Measurements from ENCODE around the gene KAT14.
"Not testable (repeated sequence)": the region's sequence is repeated elsewhere in the genome, so short reads cannot be mapped to it uniquely, and the experiment has no call there.

KAT14 gene

DNA sequence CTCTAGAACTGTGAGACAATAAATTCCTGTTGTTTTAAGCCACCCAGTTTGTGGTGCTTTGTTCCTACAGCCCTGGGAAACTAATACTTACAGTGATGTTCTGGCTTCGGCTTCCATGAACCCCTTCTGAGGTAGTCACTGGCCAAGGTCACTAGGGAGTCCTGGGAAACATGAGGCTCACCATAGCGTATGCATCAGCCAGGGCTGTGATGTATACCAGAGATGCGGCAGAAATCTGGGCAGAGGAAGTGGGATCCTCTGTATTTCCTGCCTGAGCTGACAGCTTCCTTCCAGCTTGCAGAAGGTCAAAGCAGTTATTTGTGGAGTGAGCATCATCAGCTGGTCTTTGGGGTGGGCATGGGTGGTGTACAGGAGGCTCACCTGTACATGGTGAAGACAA lies 27.9 kb downstream of the KAT14 start:
- DNase-seq: no peak

GRCh38 chr20:18166241-18166881 lies 28.7 kb downstream of the KAT14 start:
- no peak for DNase-seq

GRCh38 chr20:18166950-18167349 lies 29.3 kb downstream of the KAT14 start:
- no peak for DNase-seq

DNA sequence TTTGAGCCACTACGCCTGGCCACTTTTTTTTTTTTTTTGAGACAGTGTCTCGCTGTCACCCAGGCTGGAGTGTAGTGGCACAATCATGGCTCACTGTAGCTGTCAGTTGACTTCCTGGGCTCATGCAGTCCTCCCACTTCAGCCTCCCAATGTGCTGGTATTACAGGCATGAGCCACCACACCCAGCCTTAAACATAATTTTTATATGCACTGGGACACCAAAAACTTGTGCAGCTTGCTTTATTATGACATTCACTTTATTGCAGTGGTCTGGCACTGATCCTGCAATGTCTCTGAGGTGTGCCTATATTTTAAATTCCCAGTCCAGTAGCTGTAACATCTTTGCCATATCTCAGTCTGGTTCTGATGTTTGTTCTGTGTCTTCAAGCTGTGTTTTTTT lies 34.7 kb downstream of the KAT14 start:
- DNase-seq: no peak

- DNase-seq: no peak
Measured at GRCh38 chr20:18174906-18175683, 37.4 kb downstream of the KAT14 start.

- no peak for DNase-seq
Measured at GRCh38 chr20:18176318-18176785, 38.7 kb downstream of the KAT14 start.

GRCh38 chr20:18180366-18180765 lies 42.7 kb downstream of the KAT14 start:
- not testable (repeated sequence) for DNase-seq

- no peak for DNase-seq
Measured at GRCh38 chr20:18180815-18181214, 43.2 kb downstream of the KAT14 start.

DNA sequence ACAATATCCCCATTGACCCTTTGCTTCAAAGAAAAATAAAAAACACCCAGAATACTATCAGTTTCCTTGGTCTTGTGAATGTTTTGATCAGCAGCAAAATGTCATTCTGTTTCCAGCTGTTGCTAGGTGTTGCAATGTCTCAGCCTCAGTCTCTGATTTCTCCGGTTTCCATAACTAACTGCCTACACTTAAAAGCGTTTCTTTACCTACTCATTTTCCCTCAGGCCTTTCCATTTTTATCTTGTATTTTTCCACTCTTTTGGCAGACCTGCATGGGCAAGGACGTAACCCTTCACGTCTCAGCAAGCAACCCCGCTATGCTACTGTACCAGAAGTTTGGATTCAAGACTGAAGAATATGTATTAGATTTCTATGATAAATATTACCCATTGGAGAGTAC lies 49.4 kb downstream of the KAT14 start:
- DNase-seq: no peak

DNA sequence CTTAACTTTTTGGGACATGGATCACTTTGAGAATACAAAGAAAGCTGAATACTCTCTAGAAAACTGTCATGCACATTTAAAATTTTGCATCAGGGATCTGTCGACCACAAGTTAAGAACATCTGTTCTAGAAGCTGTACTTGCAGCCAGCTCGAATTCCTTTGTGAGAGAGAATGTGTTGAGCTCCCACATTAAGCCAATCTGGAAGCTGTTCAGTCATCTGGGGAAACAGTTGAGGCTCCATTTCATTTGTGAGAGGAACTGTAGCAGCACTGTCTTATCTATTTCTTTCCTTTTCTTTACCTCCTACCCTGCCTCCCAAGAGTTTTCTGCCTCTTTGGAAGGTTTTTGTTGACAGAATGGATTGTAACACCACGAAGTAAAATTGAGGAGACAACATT lies 50.8 kb downstream of the KAT14 start:
- DNase-seq: no peak

DNA sequence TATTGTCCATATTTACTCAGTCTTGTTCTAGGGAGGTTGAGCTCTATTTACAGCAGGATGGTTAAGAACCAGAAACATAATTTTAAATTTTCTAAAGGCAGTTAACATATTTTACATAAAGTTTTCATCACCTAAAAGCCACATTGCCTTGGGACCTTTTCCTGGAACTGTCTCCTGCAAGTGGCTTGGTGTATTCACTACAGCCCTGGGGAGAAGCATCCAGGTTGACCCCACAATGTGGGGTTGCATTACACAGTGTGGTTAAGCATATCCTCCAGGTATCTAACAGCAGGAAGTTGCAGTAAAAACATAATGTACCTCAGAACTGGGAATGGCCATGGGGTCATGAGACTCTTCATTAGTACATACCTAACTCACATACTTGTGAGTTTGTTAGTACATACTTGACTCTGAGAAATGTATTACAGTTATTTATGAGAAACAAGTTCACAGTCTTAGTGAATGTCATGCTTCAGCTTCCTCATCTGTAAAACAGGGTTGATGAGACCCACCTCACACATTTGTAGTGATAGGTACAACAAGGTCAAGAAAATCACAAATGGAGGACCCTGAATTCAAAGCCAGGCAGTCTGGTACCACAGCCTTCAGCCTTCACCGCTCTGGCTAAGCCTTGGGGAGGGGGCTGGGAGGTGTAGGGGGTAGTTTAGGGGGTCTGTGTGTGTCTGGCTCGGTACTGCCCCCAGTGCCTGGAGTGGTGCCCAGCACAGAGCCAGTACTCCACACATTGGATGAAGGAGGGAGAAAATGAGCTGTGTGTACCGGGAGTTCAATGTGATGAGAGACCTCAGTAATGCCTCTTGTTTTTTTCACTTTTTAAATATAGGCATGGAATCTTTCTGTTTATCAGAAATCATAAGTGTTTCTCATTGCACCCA lies 52.9 kb downstream of the KAT14 start:
- no peak for DNase-seq

DNA sequence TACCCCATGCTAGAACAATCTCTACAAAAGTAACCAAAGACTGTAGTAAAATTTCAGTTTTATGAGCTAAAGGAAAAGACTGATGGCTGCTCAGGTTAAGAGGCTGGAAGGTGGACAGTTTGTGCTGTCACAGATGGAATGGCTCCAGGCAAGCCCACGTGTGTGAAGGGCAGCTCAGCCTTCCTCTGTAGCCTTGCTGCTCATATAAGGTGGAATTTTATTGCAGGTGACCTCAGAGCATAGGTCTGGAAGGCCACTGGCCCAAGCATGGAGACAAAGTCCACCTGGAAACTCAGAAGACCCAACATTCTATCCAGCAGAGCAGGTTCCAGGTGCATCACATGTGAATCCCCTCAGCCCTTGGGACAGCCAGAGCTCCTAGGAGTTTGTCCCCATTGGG lies 53.6 kb downstream of the KAT14 start:
- no peak for DNase-seq

DNA sequence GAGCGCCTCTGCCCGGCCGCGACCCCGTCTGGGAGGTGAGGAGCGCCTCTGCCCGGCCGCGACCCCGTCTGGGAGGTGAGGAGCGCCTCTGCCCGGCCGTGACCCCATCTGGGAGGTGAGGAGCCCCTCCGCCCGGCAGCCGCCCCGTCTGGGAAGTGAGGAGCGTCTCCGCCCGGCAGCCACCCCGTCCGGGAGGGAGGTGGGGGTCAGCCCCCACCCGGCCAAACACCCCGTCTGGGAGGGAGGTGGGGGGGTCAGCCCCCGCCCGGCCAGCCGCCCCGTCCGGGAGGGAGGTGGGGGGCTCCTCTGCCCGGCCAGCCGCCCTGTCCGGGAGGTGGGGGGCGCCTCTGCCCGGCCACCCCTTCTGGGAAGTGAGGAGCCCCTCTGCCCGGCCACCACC lies 56.8 kb downstream of the KAT14 start:
- DNase-seq: not testable (repeated sequence)

DNA sequence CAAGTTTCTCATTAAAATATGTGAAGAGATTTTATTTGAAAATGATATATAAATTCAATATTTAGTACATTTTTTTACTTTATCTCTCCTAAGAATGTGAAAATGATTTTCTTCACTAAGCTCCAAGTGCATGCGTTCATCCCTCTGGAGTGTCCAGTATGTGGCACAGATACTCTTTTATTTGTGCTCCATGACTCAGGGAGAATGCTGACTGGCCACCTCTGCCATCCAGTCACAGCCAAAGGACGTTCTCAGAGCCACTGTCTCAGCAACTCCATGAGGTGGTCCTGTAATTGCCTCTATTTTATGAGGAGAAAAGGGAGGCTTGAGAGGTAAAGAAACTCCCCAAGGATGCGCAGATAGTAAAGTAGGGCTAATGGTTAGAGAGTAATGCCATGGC lies 58.3 kb downstream of the KAT14 start:
- no peak for DNase-seq

DNA sequence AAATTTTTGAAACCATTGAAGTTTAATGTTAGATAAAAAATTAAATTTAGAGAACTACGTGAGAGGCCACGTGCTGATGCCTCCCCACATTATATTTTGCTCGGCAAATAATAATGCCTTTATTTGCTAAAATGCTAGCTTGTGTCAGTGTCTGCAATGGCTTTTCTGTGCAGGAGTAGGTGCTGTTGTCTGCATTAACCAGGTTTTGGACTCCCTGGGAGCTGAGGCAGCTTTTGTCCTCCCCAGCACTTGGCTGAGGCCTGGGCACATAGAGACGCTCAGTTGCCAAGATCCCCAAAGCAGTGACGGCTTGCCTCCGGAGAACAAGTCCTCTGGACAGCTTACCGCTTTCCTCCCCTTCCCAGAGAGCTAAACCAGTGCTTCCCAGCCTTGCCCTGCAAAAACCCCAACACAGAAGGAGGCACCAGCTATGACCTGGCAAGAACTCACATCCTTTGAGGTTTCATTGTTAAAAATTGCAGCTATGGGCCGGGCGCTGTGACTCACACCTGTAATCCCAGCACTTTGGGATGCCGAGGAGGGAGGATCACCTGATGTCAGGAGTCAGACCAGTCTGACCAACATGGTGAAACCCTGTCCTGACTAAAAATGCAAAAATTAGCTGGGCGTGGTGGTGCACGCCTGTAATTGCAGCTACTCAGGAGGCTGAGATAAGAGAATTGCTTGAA lies 59.9 kb downstream of the KAT14 start:
- no peak for DNase-seq

GRCh38 chr20:18202966-18203365 lies 65.3 kb downstream of the KAT14 start:
- no peak for DNase-seq

GRCh38 chr20:18203700-18204099 lies 66.0 kb downstream of the KAT14 start:
- DNase-seq: not testable (repeated sequence)

GRCh38 chr20:18213002-18213401 lies 75.3 kb downstream of the KAT14 start:
- no peak for DNase-seq

- DNase-seq: no peak
Measured at GRCh38 chr20:18215566-18215965, 77.9 kb downstream of the KAT14 start.

- DNase-seq: no peak
Measured at GRCh38 chr20:18218280-18218679, 80.6 kb downstream of the KAT14 start.

- DNase-seq: no peak
Measured at GRCh38 chr20:18223409-18223808, 85.7 kb downstream of the KAT14 start.

- DNase-seq: no peak
Measured at GRCh38 chr20:18224968-18225568, 87.4 kb downstream of the KAT14 start.
